Common myeloid progenitor, CD34-positive (primary cell): Measurements from ENCODE around the gene GNAL.

Source experiments
- CTCF ChIA-PET: fragments of 350-600 bp; sonication (Branson Sonifier 250); formaldehyde crosslinking; loops from one replicate; lab custom pipeline; 2021; ENCODE audit warnings: antibody characterized with exemption; lab: Charles Lee
- POLR2A ChIA-PET: fragments of 350-600 bp; sonication (Branson Sonifier 250); formaldehyde crosslinking; loops from one replicate; lab custom pipeline; 2021; ENCODE audit warnings: antibody characterized with exemption; lab: Charles Lee
- DNase-seq, 3 donors: peaks; one replicate each; pipeline versions ENCODE4 v3.0.0 to v3.0.0-alpha.2; 2013
- H3K27ac ChIP-seq, 2 experiments: 1 replicate in 1 of 2; 2 replicates in 1 of 2; pipeline ENCODE4 v1.7.0; 2013; ENCODE audit warnings: inconsistent platforms in 2 of 2, low read length in 2 of 2, mild to moderate bottlenecking in 2 of 2, low read depth in 1 of 2, moderate library complexity in 1 of 2; ENCODE audit not compliant: severe bottlenecking in 2 of 2, insufficient read depth in 1 of 2, poor library complexity in 1 of 2
- H3K27me3 ChIP-seq, 5 experiments: replicated peaks in 2 of 5; 1 replicate in 3 of 5; 2 replicates in 2 of 5; pipeline versions ENCODE4 v1.6.1 to v1.7.0; 2013; ENCODE audit warnings: low read length in 4 of 5, mild to moderate bottlenecking in 2 of 5, moderate library complexity in 2 of 5, inconsistent platforms in 1 of 5; ENCODE audit not compliant: insufficient read depth in 5 of 5, control insufficient read depth in 4 of 5
- H3K36me3 ChIP-seq, 4 experiments: 1 replicate in 2 of 4; 2 replicates in 2 of 4; pipeline versions ENCODE4 v1.6.1 to v1.7.0; 2013; ENCODE audit warnings: low read length in 3 of 4, control low read depth in 1 of 4, mild to moderate bottlenecking in 1 of 4; ENCODE audit not compliant: control insufficient read depth in 4 of 4, insufficient read depth in 4 of 4
- H3K4me1 ChIP-seq, 4 experiments: 1 replicate in 3 of 4; 2 replicates in 1 of 4; pipeline versions ENCODE4 v1.6.1 to v1.7.1; 2013; ENCODE audit warnings: low read length in 3 of 4, mild to moderate bottlenecking in 3 of 4, control low read depth in 1 of 4, inconsistent platforms in 1 of 4, moderate library complexity in 1 of 4; ENCODE audit not compliant: control insufficient read depth in 4 of 4, insufficient read depth in 4 of 4; ENCODE audit errors: control extremely low read depth in 1 of 4
- H3K4me3 ChIP-seq, 7 experiments: 1 replicate in 4 of 7; 2 replicates in 3 of 7; pipeline versions ENCODE4 v1.5.1 to v1.7.0; 2013; ENCODE audit warnings: mild to moderate bottlenecking in 7 of 7, low read length in 6 of 7, moderate library complexity in 6 of 7, inconsistent platforms in 2 of 7, low read depth in 2 of 7, control low read depth in 1 of 7; ENCODE audit not compliant: insufficient read depth in 4 of 7, control insufficient read depth in 1 of 7; ENCODE audit errors: extremely low read depth in 1 of 7
- H3K9me3 ChIP-seq, 5 experiments: 1 replicate in 4 of 5; 2 replicates in 1 of 5; pipeline versions ENCODE4 v1.6.1 to v1.7.1; 2013; ENCODE audit warnings: low read length in 4 of 5, mild to moderate bottlenecking in 2 of 5, inconsistent platforms in 1 of 5, low read depth in 1 of 5, moderate library complexity in 1 of 5; ENCODE audit not compliant: control insufficient read depth in 4 of 5, insufficient read depth in 2 of 5; ENCODE audit errors: control extremely low read depth in 1 of 5
- WGBS: methylation state at CpG from one replicate; pipeline ENCODE4 v1.1.5; 2013; ENCODE audit not compliant: insufficient coverage; 5-methylcytosine and 5-hydroxymethylcytosine counted together

Gene GNAL

GRCh38 chr18:11745521-11745920 is 56.5 kb downstream of the GNAL start:
- no peak overlapping the region for H3K27ac ChIP-seq
- H3K9me3 ChIP-seq = no peaks in the 10 kb centered on the region
- CTCF ChIA-PET = interaction anchor here (1.0 to 2.1 kb wide), 4 partner anchors 12 to 137 kb away, joined by 3 to 8 read pairs (median 3); no protein-coding TSS in a partner anchor
- DNase-seq = no peak
- no peaks in the 10 kb centered on the region for H3K36me3 ChIP-seq
- no peaks in the 10 kb centered on the region for H3K4me1 ChIP-seq
- no peak overlapping the region for H3K4me3 ChIP-seq
- POLR2A ChIA-PET = no interaction called here
- 97% methylated on average over 5 of the region's 9 CpGs for WGBS
- peaks cover 9 to 56% (median 24%) of the 10 kb centered on the region in 5 experiments for H3K27me3 ChIP-seq

- Histone ChIP-seq H3K27me3 (peaks cover 9 to 70% (median 33%) of the 10 kb centered on the region in 5 experiments), H3K9me3 (no peaks in the 10 kb centered on the region), H3K27ac (no peak overlapping the region), H3K4me3 (no peak overlapping the region), H3K36me3 (no peaks in the 10 kb centered on the region), H3K4me1 (peaks cover 0 to 11% (median 3%) of the 10 kb centered on the region in 4 experiments)
- WGBS = no CpG with 5 or more reads among the region's 4 CpGs
- DNase-seq = no peak
- POLR2A ChIA-PET = no interaction called here
- CTCF ChIA-PET = interaction anchor here (1.5 kb wide), 1 partner anchor 19 kb away, joined by 4 read pairs; no protein-coding TSS in a partner anchor
Observed at GRCh38 chr18:11747286-11747685, 58.2 kb downstream of the GNAL start.

GRCh38 chr18:11747731-11748130 is 58.7 kb downstream of the GNAL start:
- 46% methylated on average over 3 of the region's 11 CpGs for WGBS
- CTCF ChIA-PET = no interaction called here
- DNase-seq = no peak
- POLR2A ChIA-PET = no interaction called here
- H3K27ac ChIP-seq = no peak overlapping the region
- H3K4me1 ChIP-seq = peaks cover under 1 to 16% (median 7%) of the 10 kb centered on the region in 4 experiments
- no peak overlapping the region for H3K4me3 ChIP-seq
- H3K36me3 ChIP-seq = no peaks in the 10 kb centered on the region
- no peaks in the 10 kb centered on the region for H3K9me3 ChIP-seq
- peaks cover 9 to 70% (median 34%) of the 10 kb centered on the region in 5 experiments for H3K27me3 ChIP-seq

DNA sequence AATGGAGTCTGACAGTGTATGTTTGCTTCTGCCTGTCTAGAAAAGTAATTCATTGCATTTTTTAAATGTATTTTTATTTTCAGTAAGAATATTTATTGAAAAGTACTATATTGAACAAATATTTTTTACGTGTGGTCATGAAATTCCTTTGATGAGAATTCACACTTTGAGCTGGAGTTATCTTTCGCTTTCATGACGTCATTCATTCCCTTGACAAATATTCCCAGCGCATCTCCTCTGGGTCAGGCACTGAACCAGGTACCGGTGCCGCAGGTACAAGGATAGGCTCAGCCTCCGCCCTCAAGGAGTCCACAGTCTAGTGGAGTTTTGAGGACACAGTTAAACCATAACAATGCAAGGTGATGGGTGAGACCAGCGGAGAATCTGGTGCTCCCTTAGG is 60.2 kb downstream of the GNAL start:
- no peak overlapping the region for H3K4me3 ChIP-seq
- peaks cover 2 to 17% (median 8%) of the 10 kb centered on the region in 4 experiments for H3K4me1 ChIP-seq
- DNase-seq = no peak
- WGBS = 100% methylated on average over 8 of the region's 8 CpGs
- H3K27me3 ChIP-seq = peaks cover 10 to 76% (median 38%) of the 10 kb centered on the region in 5 experiments
- H3K27ac ChIP-seq = no peak overlapping the region
- ChIA-PET POLR2A (no interaction called here), CTCF (no interaction called here)
- H3K9me3 ChIP-seq = no peaks in the 10 kb centered on the region
- H3K36me3 ChIP-seq = no peaks in the 10 kb centered on the region

GRCh38 chr18:11750171-11750570 is 61.1 kb downstream of the GNAL start:
- no peak for DNase-seq
- ChIA-PET CTCF (no interaction called here), POLR2A (no interaction called here)
- H3K27me3 ChIP-seq = peaks cover 10 to 83% (median 40%) of the 10 kb centered on the region in 5 experiments
- 93% methylated on average over 16 of the region's 16 CpGs for WGBS
- H3K4me1 ChIP-seq = peaks cover 2 to 17% (median 8%) of the 10 kb centered on the region in 4 experiments
- no peak overlapping the region for H3K4me3 ChIP-seq
- H3K9me3 ChIP-seq = no peaks in the 10 kb centered on the region
- no peaks in the 10 kb centered on the region for H3K36me3 ChIP-seq
- no peak overlapping the region for H3K27ac ChIP-seq

GRCh38 chr18:11750581-11751310 is 61.7 kb downstream of the GNAL start:
- peaks cover 2 to 17% (median 8%) of the 10 kb centered on the region in 4 experiments for H3K4me1 ChIP-seq
- WGBS = 83% methylated on average over 19 of the region's 32 CpGs
- no peaks in the 10 kb centered on the region for H3K36me3 ChIP-seq
- no peaks in the 10 kb centered on the region for H3K9me3 ChIP-seq
- ChIA-PET POLR2A (no interaction called here), CTCF (interaction anchor here (0.8 kb wide), 1 partner anchor 9 kb away, joined by 3 read pairs; no protein-coding TSS in a partner anchor)
- no peak overlapping the region for H3K4me3 ChIP-seq
- no peak overlapping the region for H3K27ac ChIP-seq
- DNase-seq = no peak
- H3K27me3 ChIP-seq = peaks cover 12 to 83% (median 42%) of the 10 kb centered on the region in 5 experiments
